HG02623 (cell line): ENCODE data around the gene AAK1.
"Not testable (repeated sequence)": the region's sequence is repeated elsewhere in the genome, so short reads cannot be mapped to it uniquely, and the experiment has no call there.

Experiments
- ATAC-seq: cut with Tn5 transposase; IDR thresholded peaks from one replicate; pipeline ENCODE4 v1.9.1; 2021; ENCODE audit warnings: moderate library complexity; ENCODE audit not compliant: unreplicated experiment

AAK1 gene

DNA sequence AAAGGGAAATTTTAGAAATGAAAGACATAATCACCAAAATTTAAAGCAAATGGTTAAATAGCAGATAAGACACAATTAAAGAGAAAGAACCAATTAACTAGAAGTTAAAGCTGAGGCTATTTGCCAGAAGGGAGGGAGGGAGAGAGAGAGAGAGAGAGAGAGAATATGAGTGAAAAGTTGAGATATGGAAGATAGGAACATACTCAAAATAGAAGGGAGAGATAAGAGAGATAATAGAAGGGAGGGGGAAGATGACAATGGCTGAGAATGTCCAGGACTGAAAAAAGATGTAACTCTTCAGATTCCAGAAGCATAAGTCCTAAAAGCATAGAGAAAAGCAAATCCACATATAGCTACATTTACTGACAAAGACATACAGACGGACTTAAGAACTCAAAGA, 17.1 kb upstream of the AAK1 start:
- no peak for ATAC-seq

- no peak for ATAC-seq
These were observed 16.5 kb upstream of the AAK1 start for GRCh38 chr2:69659941-69660483.

DNA sequence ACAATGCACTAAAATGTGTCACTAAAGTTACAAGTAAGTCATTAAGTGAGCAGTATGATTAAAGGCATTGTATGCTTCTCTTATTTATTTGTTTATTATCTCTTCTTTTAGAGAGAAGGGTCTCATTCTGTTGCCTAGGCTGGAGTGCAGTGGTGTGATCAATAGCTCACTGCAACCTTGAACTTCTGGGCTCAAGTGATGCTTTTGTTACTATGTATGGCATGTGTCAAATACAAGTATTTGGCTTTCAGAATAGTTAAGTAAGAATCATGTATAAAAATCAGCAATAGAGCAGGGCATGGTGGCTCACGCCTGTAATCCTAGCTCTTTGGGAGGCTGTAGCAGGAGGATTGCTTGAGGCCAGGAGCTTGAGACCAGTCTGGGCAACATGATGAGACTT, 15.8 kb upstream of the AAK1 start:
- ATAC-seq: no peak

GRCh38 chr2:69652206-69652605, 8.7 kb upstream of the AAK1 start:
- no peak for ATAC-seq

GRCh38 chr2:69647196-69647595, 3.7 kb upstream of the AAK1 start:
- ATAC-seq: not testable (repeated sequence)

DNA sequence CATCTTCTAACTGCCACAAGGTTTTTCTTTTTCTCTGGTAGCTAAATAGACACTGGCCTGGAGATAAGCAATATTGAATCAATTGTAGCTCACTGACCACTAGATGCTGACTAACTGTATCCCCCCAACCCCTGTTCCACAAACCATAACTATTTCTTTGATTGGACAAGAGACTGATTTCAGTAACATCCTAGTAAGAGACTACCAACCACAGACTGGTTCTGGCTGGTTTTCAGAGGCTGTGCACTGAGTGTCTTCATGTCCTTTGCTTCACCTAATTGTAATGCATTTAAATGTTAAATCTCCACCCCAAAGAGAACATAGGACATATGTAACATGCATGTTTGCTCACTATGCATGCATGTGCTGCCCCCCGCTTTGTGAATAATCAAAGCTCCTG, 3.2 kb upstream of the AAK1 start:
- no peak for ATAC-seq

DNA sequence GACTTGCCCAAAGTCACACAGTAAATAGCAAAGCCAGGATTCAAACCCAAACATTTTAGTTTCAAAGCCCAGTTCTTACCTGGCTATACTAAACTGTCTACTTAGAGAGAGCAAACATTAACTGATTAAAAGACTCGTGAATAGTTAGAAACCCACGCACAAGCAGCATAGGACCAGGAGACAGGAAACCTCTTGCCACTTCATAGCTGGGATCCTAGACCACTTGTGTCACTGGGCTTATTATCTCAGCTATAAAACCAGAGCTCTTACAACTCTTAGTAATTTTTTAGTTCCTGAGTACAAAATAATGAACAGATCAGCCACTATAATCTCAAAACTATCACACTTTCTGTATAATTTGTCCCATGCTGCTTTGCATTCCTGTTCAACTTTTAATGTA, 2.4 kb upstream of the AAK1 start:
- no peak for ATAC-seq

GRCh38 chr2:69645031-69645431, 1.5 kb upstream of the AAK1 start:
- ATAC-seq: no peak

DNA sequence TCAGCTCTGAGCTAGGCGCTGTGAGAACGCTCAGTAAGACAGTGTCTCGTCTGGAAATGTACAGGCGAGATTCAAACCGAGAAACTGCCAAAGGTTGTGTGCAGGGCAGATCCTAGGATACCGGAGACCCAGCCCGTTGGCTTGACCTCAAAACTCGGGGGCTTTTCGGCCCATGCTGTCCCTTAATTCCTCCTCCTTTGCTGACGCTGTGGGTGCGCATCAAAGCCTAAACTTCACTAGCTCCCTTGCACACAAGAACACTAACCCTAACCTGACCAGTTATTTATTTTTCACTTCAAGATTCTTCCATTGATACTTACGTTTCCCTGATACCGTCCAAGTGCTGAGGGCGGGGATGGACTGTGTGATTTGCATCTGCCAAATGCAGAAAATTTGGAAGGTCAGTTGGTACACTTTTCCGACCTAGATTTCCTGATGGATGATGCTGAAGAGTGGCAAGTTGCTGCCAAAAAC, 1.0 kb upstream of the AAK1 start:
- ATAC-seq: no peak

DNA sequence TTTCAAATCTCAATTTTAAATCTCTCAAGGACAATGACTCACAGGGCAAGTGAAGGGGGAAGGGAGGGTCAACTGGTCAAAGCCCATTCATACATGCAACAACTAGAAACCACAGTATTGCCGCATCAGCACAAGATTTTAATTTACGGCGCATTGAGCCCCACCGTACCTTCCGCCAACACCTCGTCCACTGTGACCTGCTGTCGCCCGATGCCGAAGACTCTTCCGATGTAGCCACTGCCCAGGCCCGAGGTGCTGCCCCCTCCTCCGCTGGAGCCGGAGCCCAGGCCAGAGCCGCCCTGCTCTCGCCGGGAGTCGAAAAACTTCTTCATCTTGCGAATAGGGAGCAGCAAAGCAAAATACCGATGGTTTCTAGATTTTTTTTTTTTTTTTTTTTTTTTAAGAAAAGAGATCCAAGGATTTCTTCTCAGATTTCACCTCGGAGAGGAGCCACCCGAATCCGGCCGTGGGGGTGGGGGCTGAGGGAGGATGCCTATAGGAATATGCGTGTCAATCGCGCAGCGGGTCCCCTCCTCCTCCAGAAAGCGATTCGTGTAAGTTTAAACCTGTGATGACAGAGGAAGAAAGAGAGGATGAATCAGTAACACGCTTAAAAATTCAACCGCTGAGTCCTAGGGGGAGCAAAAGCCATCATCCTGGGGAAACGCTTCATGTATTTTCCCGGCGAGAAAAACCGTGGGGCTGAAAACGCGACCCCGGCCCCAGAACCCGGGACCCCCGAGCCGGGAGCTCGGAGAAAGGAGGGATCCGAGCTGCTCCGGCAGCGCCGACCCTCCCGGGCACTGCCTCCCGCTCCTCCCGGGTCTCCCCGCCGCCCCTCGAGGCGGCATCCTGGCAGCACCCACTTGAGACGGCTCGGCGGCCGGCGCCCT, 584 bp downstream of the AAK1 start:
- no peak for ATAC-seq

DNA sequence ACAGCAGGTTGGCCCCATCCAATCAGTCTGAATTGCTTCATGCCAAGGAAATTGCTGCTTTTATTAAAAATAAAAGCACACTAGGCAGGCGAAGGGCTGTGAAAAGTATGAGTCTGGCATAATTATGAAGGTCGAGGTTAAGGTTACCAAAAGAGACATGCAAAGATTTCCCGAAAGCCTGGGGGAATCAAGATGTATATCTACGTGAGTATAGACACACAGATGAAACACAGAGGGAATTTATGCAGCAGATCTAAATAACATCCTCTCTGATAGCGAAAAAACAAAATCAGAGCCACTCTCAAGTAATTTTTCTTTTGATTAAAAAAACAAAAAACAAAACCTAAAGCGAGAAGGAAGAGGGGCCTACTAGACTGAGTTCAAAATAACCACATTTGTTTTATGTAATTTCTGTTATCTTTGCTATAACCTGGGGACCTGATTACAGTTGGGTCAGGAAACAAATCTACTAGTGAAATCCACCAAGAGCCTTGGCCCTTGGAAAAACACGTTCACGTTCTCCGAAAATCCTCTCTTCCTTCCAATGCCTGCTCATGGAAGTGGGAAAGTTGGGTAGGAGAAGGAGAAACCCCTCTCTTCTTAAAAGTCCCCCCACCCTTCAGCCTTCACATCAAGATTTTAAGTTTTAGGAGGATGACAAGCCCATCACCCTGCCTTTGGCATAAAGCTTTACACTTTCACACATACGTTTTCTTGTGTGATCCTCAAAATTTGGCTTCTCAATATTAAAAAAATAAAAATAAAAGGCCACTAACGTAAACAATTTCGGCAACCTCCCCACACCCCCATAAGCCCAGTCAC, 1.4 kb downstream of the AAK1 start:
- ATAC-seq: no peak

GRCh38 chr2:69641471-69641870, 2.1 kb downstream of the AAK1 start:
- ATAC-seq: no peak

- no peak for ATAC-seq
These were observed 4.3 kb downstream of the AAK1 start for GRCh38 chr2:69639266-69639665.

DNA sequence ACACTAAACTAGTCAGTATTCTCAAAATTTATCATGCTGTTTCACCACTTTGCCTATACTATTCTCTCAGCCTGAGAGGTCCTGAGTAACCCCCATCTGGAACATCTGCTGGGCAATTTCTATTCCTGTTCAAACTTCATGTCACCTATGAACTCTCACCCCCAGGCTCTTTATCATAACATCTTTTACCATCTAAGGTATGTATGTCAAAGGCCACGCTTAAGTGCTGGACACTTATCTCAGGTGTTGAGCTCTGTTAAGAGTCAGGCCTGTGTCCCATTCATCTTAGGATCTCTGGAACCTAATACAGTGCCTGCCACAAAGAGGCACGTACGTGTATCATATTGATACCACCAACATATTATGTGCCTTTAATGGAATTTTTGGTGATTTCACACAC, 4.9 kb downstream of the AAK1 start:
- no peak for ATAC-seq

GRCh38 chr2:69637923-69638322, 5.6 kb downstream of the AAK1 start:
- ATAC-seq: no peak

DNA sequence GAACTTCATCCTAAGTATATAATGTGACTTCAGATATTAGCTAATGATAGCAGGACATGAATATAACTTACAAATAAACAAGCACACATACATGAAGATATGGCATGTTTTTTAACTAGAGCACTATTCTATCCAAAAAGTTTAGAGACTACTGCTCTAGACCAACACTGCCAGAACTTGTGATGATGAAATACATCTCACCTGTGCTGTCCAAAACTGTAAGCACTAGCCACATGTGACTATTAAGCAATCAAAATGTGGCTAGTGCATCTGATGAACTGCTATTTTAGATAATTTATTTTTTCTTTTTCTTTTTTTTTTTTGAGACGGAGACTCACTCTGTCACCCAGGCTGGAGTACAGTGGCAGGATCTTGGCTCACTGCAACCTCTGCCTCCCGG, 7.1 kb downstream of the AAK1 start:
- no peak for ATAC-seq

DNA sequence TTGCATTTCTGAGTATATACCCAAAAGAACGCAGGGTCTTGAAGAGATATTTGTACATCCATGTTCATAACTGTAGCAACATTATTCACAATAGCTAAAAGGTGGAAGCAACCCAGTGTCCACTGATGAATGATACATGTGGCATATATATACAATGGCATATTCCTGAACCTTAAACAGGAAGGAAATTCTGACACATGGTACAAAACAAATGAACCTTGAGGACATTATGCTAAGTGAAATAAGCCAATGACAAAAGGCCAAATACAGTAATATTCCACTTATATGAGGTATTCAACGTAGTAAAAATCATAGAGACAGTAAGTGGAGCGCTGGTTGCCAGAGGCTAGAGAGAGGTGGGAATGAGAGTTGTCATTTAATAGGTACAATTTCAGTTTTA, 8.1 kb downstream of the AAK1 start:
- no peak for ATAC-seq

DNA sequence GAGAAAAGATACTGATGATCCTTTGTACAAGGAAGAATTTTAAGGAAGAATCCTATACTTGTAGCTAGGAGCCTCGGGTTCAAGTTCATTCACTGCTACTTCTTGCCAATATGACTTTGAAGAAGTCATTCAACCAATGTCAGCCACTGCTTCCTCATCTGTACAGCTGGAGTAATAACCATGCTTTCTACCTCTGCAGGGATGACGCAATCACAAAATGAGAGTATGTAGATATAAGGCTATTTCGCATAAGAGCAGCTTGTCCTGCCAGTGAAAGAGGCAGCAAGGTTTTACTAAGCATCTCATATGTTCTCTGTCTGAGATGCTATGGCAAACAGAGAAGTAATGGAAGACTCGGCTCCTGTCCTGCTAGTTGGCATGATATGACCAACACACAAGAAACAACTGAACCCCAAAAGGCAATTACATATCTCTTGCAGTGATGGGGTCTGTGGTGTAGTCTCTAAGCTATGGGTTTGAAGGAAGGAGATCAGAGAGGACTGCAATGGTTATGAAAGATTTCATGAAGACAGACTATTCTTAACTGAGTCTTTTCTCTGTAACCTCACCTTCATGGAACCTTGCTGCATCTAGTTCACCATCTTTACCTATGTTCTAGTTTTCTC, 9.2 kb downstream of the AAK1 start:
- no peak for ATAC-seq

GRCh38 chr2:69631402-69631801, 12.1 kb downstream of the AAK1 start:
- no peak for ATAC-seq

DNA sequence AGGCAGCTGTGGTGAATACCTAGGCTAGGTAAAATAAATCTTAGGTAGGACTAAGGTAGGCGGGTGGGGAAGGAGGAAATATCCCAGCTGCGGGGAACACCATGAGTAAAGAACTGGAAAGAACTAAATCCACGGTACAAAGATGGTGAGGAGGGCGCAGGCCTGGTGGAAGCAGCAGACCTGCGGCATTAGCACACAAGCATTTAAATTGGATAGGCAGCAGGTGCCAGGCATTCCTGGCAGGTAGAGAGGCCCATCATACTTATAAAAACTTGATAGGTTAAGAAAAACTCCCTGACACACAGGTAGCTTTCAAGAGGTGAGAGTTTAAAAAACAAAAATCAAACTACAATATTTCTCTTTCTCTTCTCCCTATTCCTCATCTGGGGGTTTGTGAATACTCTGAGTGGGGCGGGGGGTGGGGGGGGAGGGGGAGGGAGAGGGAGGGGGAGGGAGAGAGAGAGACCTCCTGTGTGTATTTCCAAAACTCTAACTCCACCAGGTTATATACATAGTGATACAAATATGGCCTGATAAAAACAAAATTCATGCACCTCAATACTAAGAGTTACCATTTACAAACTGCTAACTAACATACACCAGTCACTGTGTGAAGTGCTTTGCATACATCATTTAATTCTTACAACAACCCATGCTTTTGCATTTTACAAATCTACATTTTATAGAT, 13.5 kb downstream of the AAK1 start:
- no peak for ATAC-seq
